Measurements from ENCODE around the gene VSIG10L. TPM values are rescaled to one million over a fixed set of nuclear protein-coding genes. Genes with fewer than 3 reads are reported as not detected.
A peak's percentile ranks its signal among the peaks of the same experiment; 100 is the strongest.

Gene VSIG10L
- total and polyA plus RNA-seq, 2 donors from 2014 or later = 1.8 to 2.2 TPM

- H3K9ac ChIP-seq (ENCODE audit: low read length in 3 of 3) = no peak within 1 kb of the TSS
- H3K27me3 ChIP-seq (ENCODE audit: control insufficient read depth, insufficient read depth, low read length) = no peaks in the 10 kb centered on the region
- intact Hi-C loops (cut with DNase I) = no loop called here
- no peak within 1 kb of the TSS for H3K4me3 ChIP-seq (ENCODE audit: low read length in 3 of 3)
- no peak for TF ChIP-seq CTCF (IDR thresholded peaks at IDR 0.05; ENCODE audit: borderline replicate concordance, extremely low read depth, insufficient read depth)
- H3K27ac ChIP-seq (ENCODE audit: low read depth in 2 of 2, low read length in 2 of 2) = no peak within 1 kb of the TSS
- FAIRE-seq (no peak), DNase-seq (peak; percentile 50 to 85 (median 76))
- no peaks in the 10 kb centered on the region for H3K9me3 ChIP-seq (ENCODE audit: control insufficient read depth in 2 of 3, insufficient read depth in 1 of 3, low read length in 3 of 3)
- H3K36me3 ChIP-seq (ENCODE audit: control insufficient read depth in 2 of 3, insufficient read depth in 3 of 3, low read length in 3 of 3) = no peaks in the 10 kb centered on the region
- no peaks in the 10 kb centered on the region for H3K4me1 ChIP-seq (ENCODE audit: control insufficient read depth in 2 of 3, insufficient read depth in 2 of 3, low read depth in 1 of 3, low read length in 3 of 3)
These were observed 46.0 kb upstream of the VSIG10L start, which contains the start of gene LIM2 for GRCh38 chr19:51387924-51388389. TSS of gene LIM2 (minus strand) at chr19:51387974. CDS start at chr19:51387443, 531 bp downstream.

GRCh38 chr19:51386882-51387520 lies 45.1 kb upstream of the VSIG10L start:
- Histone ChIP-seq H3K4me1 (ENCODE audit: control insufficient read depth in 2 of 3, insufficient read depth in 2 of 3, low read depth in 1 of 3, low read length in 3 of 3) (no peaks in the 10 kb centered on the region), H3K9ac (ENCODE audit: low read length in 3 of 3) (no peak overlapping the region), H3K4me3 (ENCODE audit: low read length in 3 of 3) (no peak overlapping the region), H3K9me3 (ENCODE audit: control insufficient read depth in 2 of 3, insufficient read depth in 1 of 3, low read length in 3 of 3) (no peaks in the 10 kb centered on the region), H3K36me3 (ENCODE audit: control insufficient read depth in 2 of 3, insufficient read depth in 3 of 3, low read length in 3 of 3) (no peaks in the 10 kb centered on the region), H3K27me3 (ENCODE audit: control insufficient read depth, insufficient read depth, low read length) (no peaks in the 10 kb centered on the region), H3K27ac (ENCODE audit: low read depth in 2 of 2, low read length in 2 of 2) (no peak overlapping the region)
- DNase-seq (peak in 1 of 5 donors; percentile 69), FAIRE-seq (no peak)
- intact Hi-C loops (cut with DNase I) = no loop called here
- TF ChIP-seq CTCF (IDR thresholded peaks at IDR 0.05; ENCODE audit: borderline replicate concordance, extremely low read depth, insufficient read depth) = no peak

- intact Hi-C loops (cut with DNase I) = no loop called here
These were observed 40.1 kb upstream of the VSIG10L start for GRCh38 chr19:51382004-51382403.

More at GRCh38 chr19:51382004-51382403, 40.1 kb upstream of the VSIG10L start:
- no peaks in the 10 kb centered on the region for H3K27me3 ChIP-seq (ENCODE audit: control insufficient read depth, insufficient read depth, low read length)
- H3K36me3 ChIP-seq (ENCODE audit: control insufficient read depth in 2 of 3, insufficient read depth in 3 of 3, low read length in 3 of 3) = no peaks in the 10 kb centered on the region
- no peaks in the 10 kb centered on the region for H3K4me1 ChIP-seq (ENCODE audit: control insufficient read depth in 2 of 3, insufficient read depth in 2 of 3, low read depth in 1 of 3, low read length in 3 of 3)
- no peaks in the 10 kb centered on the region for H3K9me3 ChIP-seq (ENCODE audit: control insufficient read depth in 2 of 3, insufficient read depth in 1 of 3, low read length in 3 of 3)
- H3K27ac ChIP-seq (ENCODE audit: low read depth in 2 of 2, low read length in 2 of 2) = no peak overlapping the region
- no peak overlapping the region for H3K4me3 ChIP-seq (ENCODE audit: low read length in 3 of 3)
- no peak for FAIRE-seq
- H3K9ac ChIP-seq (ENCODE audit: low read length in 3 of 3) = no peak overlapping the region
- TF ChIP-seq CTCF (IDR thresholded peaks at IDR 0.05; ENCODE audit: borderline replicate concordance, extremely low read depth, insufficient read depth) = no peak
- peak in 1 of 5 donors; percentile 17 for DNase-seq
